Cerebellar nuclear complex (tissue), 1 donor: ENCODE data around the gene TEC.

Source experiments
- DNase-seq, 2 experiments: peaks; one replicate each; lab custom pipeline; 2025; lab: John Stamatoyannopoulos, UW

The TEC gene

DNA sequence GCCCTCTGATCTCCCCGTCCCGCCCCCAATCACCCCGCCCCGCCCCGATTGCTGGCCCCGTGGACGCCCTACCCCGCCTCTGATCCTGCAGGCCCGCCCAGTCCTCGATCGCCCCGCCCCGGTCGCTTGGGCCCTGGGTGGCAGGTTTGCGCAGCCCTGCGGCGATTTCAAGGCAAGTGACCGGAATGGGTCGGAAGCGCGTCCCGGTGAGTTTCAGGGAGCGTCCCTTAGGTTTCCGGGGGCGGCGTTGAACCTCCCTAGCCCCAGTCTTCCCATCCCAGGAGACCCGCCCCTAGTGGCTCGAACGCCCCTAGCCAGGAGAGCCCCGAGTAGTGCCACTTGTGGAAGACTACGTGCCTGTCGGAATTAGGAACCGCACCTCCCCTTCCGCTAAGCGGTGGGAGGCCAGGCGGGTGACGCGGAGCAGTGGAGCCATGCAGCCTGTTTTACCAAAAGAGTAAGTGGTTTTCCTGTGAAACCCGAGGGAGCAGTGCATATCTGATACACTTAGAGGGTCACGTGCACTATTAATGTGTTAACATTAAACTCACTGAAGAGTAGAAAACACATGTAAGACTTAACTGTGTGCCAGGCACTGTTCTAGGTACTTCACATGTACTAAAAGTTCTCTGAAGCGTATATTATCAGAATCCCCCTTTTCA lies 354 bp upstream of the TEC start:
- no peak for DNase-seq

DNA sequence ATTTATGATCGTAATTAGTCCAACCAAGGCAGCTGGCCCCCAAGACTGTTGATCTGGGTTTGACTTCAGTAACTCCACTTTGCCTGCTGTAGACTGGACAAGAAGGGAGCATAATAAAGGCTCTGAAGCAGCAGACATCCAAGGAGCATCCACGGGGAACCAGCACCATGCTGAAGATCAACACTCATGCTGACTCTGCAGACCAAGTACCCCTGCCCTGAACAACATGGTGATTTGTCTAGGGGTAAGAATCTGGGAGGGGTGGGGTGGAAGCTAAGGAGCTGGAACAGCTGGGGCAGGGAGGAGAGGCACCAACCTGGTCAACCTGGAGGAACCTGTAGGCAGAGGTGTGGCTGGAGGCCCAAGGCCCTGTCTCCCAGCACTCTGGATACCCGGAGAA lies 2.1 kb downstream of the TEC start:
- no peak for DNase-seq

DNA sequence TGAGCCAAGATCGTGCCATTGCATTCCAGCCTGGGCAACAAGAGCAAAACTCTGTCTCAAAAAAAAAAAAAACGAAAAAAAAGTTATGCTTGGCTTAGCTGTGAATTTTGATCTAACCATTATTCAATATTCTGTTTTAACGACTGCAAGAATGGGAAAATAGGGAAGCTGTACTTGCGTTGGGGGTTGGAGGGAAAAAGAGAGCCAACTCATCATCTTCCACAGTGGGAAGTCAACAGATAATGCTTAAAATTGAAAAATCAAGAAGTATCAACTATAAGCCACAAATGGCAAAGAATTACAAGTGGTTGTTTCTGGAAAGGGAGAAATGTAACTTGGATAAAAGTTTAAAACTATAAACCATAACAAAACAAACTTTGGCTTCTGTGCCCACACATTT lies 2.9 kb downstream of the TEC start:
- no peak for DNase-seq

DNA sequence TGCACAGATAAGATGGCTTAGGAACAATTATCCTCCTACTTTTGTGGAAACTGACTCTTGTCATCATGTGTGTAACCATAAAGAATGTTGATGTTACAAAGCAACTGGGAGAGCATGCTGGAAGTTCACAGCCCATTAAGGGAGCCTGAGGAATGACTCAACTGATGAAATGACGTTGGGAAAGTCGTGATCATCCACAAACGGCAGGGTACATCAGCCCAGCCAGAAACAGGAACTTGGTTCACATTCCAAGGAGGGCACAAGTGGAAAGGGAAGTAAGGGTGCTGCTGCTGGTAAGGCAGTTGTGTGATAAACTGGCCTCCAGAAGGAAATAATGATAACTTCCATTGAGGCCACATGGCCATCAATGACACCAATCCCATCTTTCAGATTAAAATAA lies 6.7 kb downstream of the TEC start:
- DNase-seq = no peak

DNA sequence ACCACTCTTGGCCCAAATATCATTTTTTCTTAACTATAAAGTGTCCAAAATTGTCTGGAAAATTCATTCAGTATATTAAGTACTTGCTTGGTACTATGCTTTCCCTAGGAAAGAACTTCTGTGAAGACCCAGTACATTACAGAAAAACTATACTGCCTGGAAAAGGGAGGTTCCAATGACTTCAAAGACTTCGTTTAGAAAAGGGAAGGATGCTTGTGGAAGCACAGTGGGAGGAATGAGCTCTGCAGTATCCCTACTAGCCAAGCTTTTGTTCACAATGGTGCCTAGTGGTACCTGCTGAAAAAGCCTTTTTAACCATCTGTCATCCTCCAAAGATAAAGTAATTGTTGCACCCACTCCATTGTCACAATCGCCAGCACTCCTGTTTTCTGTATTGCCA lies 7.2 kb downstream of the TEC start:
- DNase-seq = no peak

DNA sequence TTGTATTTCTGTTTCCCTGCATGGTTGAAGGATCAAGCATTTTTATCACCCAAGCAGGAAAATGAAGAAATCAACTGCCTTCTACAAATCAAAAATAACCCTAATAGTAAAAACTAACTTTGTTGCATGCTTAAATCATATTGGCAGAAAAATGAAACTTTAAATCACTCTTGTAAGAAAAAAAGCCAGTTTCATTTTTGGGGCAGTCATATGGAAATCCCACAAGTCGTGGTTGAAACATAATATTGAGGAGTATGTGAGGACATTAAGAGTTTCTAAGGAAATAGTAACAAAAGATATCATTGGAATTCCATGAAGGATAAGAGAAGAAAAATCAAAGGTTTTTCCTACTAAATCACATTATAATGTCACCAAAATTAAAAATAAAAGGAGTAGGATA lies 8.4 kb downstream of the TEC start:
- DNase-seq = no peak

DNA sequence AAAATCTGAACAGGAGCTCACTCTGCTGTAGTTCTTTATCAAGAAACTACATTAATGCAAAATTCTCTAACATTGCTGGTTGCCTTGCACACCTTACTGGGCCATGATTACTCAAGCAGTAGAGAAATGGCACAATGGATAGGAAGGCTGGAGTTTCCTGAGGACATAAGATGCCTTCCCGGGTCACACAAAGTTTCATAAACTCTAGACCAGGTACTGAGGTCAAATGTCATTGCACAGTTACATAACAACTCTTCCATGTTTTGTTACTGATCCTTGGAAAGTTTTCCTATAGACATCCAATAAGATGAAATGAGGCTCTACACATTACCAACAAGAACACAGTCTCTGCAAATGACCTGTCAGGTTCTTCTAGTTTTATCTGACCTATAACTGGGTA lies 9.9 kb downstream of the TEC start:
- no peak for DNase-seq

DNA sequence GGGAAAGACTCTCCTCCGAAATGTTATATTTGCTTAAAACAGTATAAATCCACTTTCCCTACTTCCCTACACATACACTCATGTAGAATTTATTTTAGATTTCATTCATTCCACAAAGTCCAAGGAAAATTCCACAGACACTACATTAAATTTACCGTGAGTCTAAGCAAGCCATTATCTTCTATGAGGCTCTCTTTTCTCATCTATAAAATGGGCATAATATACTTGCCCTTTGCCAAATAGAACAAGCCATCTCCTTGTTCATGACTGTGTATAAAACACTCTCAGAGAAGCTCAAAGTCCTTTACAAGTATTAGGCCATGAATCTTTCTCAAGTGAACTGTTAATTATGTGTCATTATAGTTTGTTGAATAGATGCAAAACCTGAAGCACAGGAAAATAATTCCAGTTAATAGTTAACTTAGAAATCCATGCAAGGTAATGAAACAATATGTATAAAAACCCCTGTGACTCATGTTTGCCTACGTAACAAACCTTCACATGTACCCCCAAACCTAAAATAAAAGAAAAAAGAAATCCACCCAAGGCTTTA lies 10.7 kb downstream of the TEC start:
- DNase-seq = no peak

DNA sequence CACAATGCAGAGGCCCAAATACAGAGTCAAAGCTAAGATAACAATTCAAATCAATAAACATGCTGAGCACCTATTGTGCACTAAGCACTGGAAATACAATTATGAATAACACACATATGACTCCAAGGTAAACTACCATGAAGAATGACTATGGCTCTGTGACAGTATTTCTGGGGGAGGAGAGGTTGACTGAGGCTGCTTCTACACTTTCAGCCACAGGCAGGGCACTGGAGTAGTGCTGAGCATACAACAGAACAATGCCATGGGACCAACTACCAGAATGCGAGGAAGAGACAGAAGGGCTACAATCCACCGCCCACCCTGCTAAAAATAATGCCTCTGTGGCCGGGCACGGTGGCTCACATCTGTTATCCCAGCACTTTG lies 13.7 kb downstream of the TEC start:
- no peak for DNase-seq

DNA sequence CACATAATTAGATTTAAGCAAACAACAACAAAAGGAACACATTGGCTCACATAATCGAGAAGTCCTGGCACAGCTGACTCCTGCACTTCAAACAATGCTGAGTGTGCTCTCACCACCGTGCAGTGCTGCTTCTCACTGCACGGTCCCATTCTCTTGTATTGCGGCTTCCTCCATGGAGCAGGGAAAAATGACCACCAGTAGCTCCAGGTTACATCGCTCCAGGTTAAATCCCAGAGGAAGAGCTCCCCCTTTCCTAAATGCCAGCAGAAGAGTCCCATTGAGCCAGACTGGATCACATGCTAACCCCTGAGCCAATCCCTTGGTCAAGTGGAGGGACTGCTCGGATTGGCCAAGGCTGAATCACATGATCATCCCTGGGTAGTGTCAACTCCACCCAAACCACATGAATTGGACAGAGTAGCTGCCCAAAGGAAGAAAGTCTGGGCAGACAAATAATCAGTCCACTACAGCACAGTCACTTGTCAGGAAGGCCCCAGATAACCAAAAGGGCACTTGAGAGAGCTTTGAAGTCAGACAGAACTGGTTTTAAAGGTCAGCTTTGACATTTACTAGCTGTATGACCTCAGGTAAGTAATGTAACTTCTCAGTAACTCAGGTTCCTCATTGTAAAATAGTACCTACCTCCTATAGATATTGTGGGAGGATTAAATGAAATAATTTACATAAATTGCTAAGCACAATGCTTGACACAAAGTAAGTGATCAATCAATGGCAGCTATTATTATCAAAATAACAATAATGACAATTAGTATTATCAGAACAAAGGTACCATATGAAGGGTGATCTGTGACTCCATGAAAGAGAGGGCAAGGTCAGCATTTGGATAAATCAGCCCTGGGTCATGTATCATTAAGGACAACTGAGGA lies 14.3 kb downstream of the TEC start:
- no peak for DNase-seq

DNA sequence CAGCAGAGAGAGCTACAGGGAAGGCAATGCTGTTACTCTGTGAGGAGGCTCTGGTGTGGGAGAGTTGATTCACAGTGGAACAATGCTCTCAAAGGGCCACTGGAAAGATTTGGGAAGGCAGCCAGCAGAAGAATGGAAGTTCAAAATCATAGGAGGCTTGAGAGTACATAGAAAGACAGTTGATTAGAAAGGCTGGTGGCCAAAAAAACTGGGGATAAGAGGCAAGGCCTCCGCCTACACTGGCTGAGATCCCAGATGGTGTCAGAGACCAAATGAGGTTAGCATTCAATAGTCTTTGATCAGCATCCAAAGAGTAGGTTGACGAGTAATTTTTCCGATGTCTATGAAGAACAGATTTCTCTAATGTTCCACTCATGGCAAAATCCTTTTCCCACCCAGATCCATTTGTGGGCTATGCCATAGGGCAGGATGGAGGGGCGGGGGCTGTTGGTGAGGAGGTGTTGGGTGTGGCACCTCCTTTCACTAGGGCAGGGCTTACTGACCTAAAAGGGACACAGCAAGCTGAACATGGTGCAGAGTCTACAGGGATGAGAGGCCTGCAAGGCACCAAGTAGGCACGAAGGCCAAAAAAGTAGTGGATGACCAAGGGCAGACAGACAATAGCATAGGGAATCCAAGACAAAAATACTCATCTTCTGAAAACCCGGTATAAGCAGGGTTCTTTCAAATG lies 15.1 kb downstream of the TEC start:
- no peak for DNase-seq

DNA sequence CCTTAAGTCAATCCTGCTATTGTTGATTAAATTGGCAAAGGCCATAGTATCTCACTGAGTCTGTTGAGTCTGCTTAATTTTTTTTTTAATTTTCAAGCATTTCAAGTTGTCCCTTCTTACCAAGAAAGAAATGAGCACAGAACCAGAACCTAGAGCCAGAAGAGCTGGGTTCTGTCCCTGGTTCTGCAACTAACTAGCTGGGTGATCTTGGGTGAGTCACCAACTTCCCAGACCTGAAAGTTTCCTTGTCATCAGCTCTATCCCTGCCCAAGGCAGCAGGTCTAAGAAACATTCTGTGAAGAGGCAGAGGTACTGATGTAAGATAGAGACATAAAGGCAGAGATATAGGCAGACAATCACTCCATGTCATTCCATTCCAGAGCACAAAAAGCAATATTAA lies 17.3 kb downstream of the TEC start:
- no peak for DNase-seq

DNA sequence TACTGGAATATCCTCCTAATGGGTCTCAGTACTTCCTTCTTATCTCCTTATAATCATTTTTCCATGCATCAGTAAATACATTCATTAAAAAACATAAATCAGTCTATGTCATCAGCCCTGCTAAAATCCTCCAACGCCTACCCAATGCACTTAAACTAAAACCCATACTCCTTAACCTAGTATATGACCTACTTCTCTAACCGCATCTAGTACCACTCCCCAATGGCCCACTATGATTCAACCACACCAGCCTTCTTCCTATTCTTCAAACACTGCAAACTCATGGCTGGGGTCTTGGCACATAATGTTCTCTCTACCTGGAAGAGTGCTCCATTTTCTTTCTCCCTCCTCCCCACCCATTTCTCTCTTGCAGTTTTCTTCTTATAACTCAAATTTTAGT lies 18.7 kb downstream of the TEC start:
- DNase-seq = no peak

DNA sequence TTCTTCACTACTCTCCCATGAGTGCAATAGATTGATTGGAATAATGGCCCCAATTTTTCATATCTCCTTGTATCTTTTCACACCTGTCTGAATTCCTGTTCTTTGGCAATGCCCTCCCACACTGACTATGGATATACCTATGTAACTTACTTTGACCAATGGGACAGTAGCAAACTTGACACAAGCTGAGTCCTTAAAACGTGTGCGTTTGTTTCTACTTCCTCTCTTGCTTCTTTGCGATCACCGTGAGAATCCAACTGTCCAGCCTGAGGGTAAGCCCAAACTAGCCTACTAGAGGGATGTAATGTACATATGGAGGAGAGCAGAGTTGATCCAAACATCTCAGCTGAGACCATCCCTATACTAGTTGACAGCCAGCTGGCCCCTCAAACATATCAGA lies 19.3 kb downstream of the TEC start:
- no peak for DNase-seq

DNA sequence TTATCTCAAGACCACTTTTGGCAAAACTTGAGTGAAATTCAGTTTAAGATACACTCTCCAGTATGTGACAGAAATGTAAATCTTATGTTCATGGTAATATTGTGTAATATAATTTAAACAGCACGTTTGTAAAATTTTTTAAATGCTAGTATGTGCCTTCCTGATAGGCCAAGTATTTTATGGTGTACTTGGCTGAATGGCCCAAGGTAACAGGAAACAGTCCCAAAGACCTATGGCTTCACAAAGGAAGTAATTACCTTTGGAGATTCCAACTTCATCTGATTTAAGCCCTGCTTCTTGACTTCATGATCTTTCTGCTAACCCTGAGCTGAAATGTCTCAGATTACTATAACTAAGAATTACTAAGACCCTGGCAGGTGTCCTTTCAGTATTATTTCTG lies 20.3 kb downstream of the TEC start:
- DNase-seq = no peak

DNA sequence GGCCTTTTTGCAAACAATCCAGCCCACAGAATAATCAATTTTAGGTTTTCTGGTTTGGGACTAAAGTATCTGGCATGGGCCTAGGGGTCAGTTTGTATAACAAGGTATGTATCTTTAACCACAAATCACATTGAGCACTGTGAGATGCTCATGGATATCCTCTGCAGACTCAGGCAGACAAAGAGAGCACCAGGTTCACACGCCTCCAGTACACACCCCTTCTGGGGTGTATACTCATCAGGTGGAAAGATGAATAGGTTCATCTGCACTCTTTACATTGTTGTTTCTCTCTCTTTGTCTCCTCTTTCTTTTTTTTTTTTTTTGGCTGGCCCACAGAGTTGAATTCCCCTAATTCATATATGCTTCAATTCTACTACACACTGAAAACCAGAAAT lies 21.1 kb downstream of the TEC start:
- no peak for DNase-seq

DNA sequence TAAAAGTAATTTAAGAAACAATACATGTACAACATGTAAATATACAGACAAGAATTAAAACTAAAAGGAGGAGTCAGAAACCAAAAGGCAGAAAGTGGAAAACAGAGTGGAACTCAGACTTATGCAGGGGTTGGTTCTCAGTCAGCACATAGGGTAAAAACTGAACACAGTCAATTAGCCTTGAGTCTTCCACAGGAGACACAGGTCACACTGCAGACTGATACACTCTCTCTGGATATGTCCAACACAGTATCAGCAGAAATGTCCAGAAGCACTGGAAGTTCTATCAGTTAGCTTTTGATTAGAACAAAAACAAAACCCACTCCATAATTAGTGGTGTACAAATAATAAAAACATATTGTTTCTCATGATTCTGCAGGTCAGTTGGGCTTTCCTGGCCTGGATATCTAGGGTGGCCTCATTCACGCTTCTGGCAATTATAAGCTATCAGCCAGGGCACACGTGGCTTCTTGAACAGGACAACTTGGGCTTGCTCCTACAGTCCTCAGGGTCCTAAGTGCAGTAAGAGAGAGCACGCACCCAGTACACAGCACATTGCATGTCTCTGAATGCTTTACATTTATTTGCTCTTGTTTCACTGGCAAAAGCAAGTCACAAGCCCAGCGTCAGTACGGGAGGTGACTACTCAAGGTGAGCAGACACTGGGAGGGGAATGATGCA lies 21.6 kb downstream of the TEC start:
- no peak for DNase-seq

DNA sequence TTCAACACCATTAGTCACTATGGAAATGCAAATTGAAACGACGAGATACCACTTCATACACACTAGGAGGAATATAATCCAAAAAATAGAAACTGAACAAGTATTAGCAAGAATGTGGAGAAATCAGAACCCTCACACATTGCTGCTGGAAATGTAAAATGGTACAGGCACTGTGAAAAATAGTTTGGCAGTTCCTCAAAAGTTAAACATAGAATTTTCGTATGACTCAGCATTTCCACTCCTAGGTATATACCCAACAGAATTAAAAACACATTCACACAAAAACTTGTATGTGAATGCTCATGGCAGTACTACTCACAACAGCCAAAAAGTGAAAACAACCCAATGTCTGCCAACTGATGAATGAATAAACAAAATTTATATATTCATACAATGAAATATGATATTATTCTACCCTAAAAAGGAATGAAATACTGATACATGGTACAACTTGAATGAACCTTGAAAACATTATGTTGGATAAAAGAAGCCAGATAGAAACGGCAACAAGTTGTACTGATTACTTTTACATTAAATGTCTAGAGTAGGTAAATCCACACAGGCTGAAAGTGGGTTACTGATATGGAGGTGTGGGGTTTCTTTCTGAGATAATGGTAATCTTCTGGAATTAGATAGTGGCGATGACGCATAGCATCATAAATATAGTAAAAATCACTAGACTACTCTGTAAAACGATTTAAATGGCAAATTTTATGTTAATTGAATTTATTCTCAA lies 22.3 kb downstream of the TEC start:
- no peak for DNase-seq

DNA sequence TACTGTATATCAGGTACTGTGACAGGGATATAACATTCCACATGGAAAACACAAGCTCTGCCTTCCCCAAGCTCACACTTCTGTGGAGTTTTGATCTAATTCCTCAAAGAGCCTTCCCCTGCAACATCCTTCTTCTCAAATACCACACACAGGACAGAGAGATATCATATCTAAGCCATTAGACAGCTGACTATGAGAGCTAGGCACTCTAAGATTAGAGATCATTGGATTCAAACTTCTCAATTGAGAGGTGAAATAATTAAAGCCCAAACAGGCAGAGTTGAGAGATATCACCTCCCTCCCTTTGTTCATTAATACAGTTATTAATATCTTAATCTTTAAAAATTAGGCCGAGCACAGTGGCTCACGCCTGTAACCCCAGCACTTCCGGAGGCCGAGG lies 25.0 kb downstream of the TEC start:
- DNase-seq = no peak

DNA sequence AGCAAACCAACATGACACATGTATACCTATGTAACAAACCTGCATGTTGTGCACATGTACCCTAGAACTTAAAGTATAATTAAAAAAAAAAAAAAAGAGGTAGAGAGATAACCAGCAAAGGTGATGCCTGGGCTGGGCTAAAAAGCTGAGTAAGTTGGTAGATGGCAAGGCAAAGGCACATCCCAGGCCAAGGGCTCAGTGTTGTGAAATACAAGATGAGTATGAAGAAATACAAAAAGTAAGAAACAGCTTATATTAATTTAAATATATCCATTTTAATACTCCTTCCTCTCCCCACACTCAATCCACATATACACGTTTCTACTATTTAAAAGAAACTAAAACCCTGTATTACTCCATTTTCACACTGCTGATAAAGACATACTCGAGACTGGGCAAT lies 25.8 kb downstream of the TEC start:
- no peak for DNase-seq

DNA sequence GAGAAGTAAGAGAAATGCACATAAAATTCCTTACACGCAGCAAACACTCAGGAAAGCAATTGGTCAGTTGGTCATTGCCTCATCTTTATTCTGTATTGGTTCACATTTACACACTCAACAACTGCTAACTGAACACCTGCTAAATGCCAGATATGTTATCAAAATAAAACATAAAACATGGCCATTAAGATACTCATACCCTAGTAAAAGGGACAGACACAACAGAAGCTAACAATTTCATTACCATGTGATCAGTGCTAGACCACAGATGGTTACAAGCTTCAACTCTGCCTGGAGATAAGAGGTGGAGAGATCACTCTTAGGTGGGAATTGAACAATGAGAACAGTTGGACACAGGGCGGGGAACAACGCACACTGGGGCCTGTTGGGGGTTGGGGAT lies 26.2 kb downstream of the TEC start:
- no peak for DNase-seq
